DOHH2 (cell line): ENCODE results near the gene COL23A1.

Experiments used
- H3F3A ChIP-seq: fragments of 200-600 bp; sonication (generic), shearing (Covaris generic); 2 replicates; pipeline ENCODE4 v1.6.0; 2016; ENCODE audit warnings: antibody characterized with exemption, mild to moderate bottlenecking; ENCODE audit not compliant: control insufficient read depth, insufficient read depth
- H3K27ac ChIP-seq: fragments of 200-600 bp; sonication (generic); 2 replicates; pipeline ENCODE4 v1.5.1; 2014; ENCODE audit warnings: low read depth, mild to moderate bottlenecking, low read length, moderate library complexity
- H3K27me3 ChIP-seq: fragments of 200-600 bp; sonication (generic); 2 replicates; pipeline ENCODE4 v1.6.1; 2014; ENCODE audit warnings: mild to moderate bottlenecking, low read length, mixed read lengths; ENCODE audit not compliant: control insufficient read depth
- H3K36me3 ChIP-seq: fragments of 200-600 bp; sonication (generic); 2 replicates; pipeline ENCODE4 v1.6.1; 2014; ENCODE audit warnings: mild to moderate bottlenecking, low read length, moderate library complexity, mixed read lengths; ENCODE audit not compliant: control insufficient read depth
- H3K4me1 ChIP-seq: fragments of 200-600 bp; sonication (generic); 2 replicates; pipeline ENCODE4 v1.6.1; 2014; ENCODE audit warnings: mild to moderate bottlenecking, low read length, mixed read lengths; ENCODE audit not compliant: control insufficient read depth
- H3K4me2 ChIP-seq: fragments of 200-600 bp; sonication (generic); 2 replicates; pipeline ENCODE4 v1.6.0; 2014; ENCODE audit warnings: mild to moderate bottlenecking, low read length, moderate library complexity
- H3K4me3 ChIP-seq: fragments of 200-600 bp; sonication (generic); 2 replicates; pipeline ENCODE4 v1.5.1; 2014; ENCODE audit warnings: mild to moderate bottlenecking, low read length, mixed read lengths
- H3K79me2 ChIP-seq: fragments of 200-600 bp; sonication (generic); 2 replicates; pipeline ENCODE4 v1.6.1; 2014; ENCODE audit warnings: mild to moderate bottlenecking, low read length, mixed read lengths; ENCODE audit not compliant: control insufficient read depth
- H3K9me2 ChIP-seq: fragments of 200-600 bp; sonication (generic); replicated peaks from 2 replicates; pipeline ENCODE4 v1.6.1; 2014; ENCODE audit warnings: mild to moderate bottlenecking, low read length, mixed read lengths; ENCODE audit not compliant: control insufficient read depth
- H3K9me3 ChIP-seq: fragments of 200-600 bp; sonication (generic); 2 replicates; pipeline ENCODE4 v1.6.1; 2014; ENCODE audit warnings: antibody characterized with exemption, low read length, mixed read lengths; ENCODE audit not compliant: control insufficient read depth, insufficient read depth
- H4K20me1 ChIP-seq: fragments of 200-600 bp; sonication (generic); 2 replicates; pipeline ENCODE4 v1.6.0; 2014; ENCODE audit warnings: low read depth, mild to moderate bottlenecking, antibody characterized with exemption, low read length, moderate library complexity; ENCODE audit not compliant: control insufficient read depth, insufficient read depth
- CTCF ChIP-seq: fragments of 200-600 bp; sonication (generic); IDR thresholded peaks from one replicate; pipeline ENCODE4 v1.5.1; 2014; ENCODE audit warnings: antibody characterized with exemption, mild to moderate bottlenecking, low read depth, low read length; ENCODE audit not compliant: poor library complexity, severe bottlenecking
- EZH2phosphoT487 ChIP-seq: fragments of 200-600 bp; sonication (generic); IDR thresholded peaks from 2 replicates; pipeline ENCODE4 v1.6.1; 2017; ENCODE audit warnings: borderline replicate concordance, mild to moderate bottlenecking, antibody characterized with exemption, low read length, moderate library complexity, mixed read lengths

Gene COL23A1

GRCh38 chr5:178533136-178533535 is 57.1 kb downstream of the COL23A1 start:
- Histone ChIP-seq H3K9me2 (no peaks in the 10 kb centered on the region), H3F3A (no peaks in the 10 kb centered on the region), H3K4me2 (no peak overlapping the region), H4K20me1 (no peaks in the 10 kb centered on the region), H3K4me1 (no peaks in the 10 kb centered on the region), H3K9me3 (no peaks in the 10 kb centered on the region), H3K79me2 (no peaks in the 10 kb centered on the region), H3K36me3 (no peaks in the 10 kb centered on the region), H3K27me3 (no peaks in the 10 kb centered on the region), H3K4me3 (no peak overlapping the region), H3K27ac (no peak overlapping the region)
- TF ChIP-seq CTCF = no peak
- TF ChIP-seq EZH2phosphoT487 = no peak

GRCh38 chr5:178532666-178533065 is 57.5 kb downstream of the COL23A1 start:
- no peaks in the 10 kb centered on the region for H3K4me1 ChIP-seq
- no peak for TF ChIP-seq EZH2phosphoT487
- TF ChIP-seq CTCF = no peak
- H3K27me3 ChIP-seq = no peaks in the 10 kb centered on the region
- H3K9me3 ChIP-seq = no peaks in the 10 kb centered on the region
- no peaks in the 10 kb centered on the region for H4K20me1 ChIP-seq
- no peak overlapping the region for H3K4me2 ChIP-seq
- H3K9me2 ChIP-seq = no peaks in the 10 kb centered on the region
- H3F3A ChIP-seq = no peaks in the 10 kb centered on the region
- no peaks in the 10 kb centered on the region for H3K79me2 ChIP-seq
- no peak overlapping the region for H3K4me3 ChIP-seq
- no peak overlapping the region for H3K27ac ChIP-seq
- H3K36me3 ChIP-seq = no peaks in the 10 kb centered on the region

GRCh38 chr5:178532236-178532635 is 58.0 kb downstream of the COL23A1 start:
- Histone ChIP-seq H3K79me2 (no peaks in the 10 kb centered on the region), H3K4me2 (no peak overlapping the region), H3F3A (no peaks in the 10 kb centered on the region), H3K36me3 (no peaks in the 10 kb centered on the region), H3K9me2 (no peaks in the 10 kb centered on the region), H3K27ac (no peak overlapping the region), H3K4me1 (no peaks in the 10 kb centered on the region), H3K27me3 (no peaks in the 10 kb centered on the region), H3K9me3 (no peaks in the 10 kb centered on the region), H3K4me3 (no peak overlapping the region), H4K20me1 (no peaks in the 10 kb centered on the region)
- TF ChIP-seq EZH2phosphoT487 (no peak), CTCF (no peak)

- no peaks in the 10 kb centered on the region for H3F3A ChIP-seq
- no peaks in the 10 kb centered on the region for H3K36me3 ChIP-seq
- H3K27me3 ChIP-seq = no peaks in the 10 kb centered on the region
- no peak overlapping the region for H3K4me2 ChIP-seq
- no peaks in the 10 kb centered on the region for H3K9me3 ChIP-seq
- no peaks in the 10 kb centered on the region for H3K79me2 ChIP-seq
- H3K4me3 ChIP-seq = no peak overlapping the region
- TF ChIP-seq EZH2phosphoT487 (no peak), CTCF (no peak)
- no peaks in the 10 kb centered on the region for H3K9me2 ChIP-seq
- H3K4me1 ChIP-seq = no peaks in the 10 kb centered on the region
- H3K27ac ChIP-seq = no peak overlapping the region
- no peaks in the 10 kb centered on the region for H4K20me1 ChIP-seq
Measured at GRCh38 chr5:178531786-178532185, 58.4 kb downstream of the COL23A1 start.
